ENCODE results near the gene PDK2.

Gene PDK2

GRCh38 chr17:50099003-50099402 is 3.9 kb downstream of the PDK2 start:
- TF ChIP-seq SP1 (IDR thresholded peaks at IDR 0.05): no peak
- TF ChIP-seq BHLHE40 (IDR thresholded peaks at IDR 0.05; ENCODE audit: borderline replicate concordance): no peak
- TF ChIP-seq SUZ12 (IDR thresholded peaks at IDR 0.05): no peak
- TF ChIP-seq L3MBTL2 (conservative IDR thresholded peaks at IDR 0.05): no peak
- TF ChIP-seq ARNT (IDR thresholded peaks at IDR 0.05): no peak
- no peak for TF ChIP-seq LEF1 (IDR thresholded peaks at IDR 0.05; ENCODE audit: borderline replicate concordance)
- no peak for TF ChIP-seq TARDBP (IDR thresholded peaks at IDR 0.05)
- TF ChIP-seq NFRKB (IDR thresholded peaks at IDR 0.05): no peak
- TF ChIP-seq HDGF (IDR thresholded peaks at IDR 0.05; ENCODE audit: borderline replicate concordance): no peak
- no peak for TF ChIP-seq FOXA1 (IDR thresholded peaks at IDR 0.05)
- no peak for TF ChIP-seq ELF4 (IDR thresholded peaks at IDR 0.05)
- TF ChIP-seq PKNOX1 (IDR thresholded peaks at IDR 0.05): no peak
- TF ChIP-seq FOXM1 (IDR thresholded peaks at IDR 0.05; ENCODE audit: borderline replicate concordance): no peak
- no peak for TF ChIP-seq CTBP1 (IDR thresholded peaks at IDR 0.05; ENCODE audit: borderline replicate concordance)
- TF ChIP-seq FOXK2 (IDR thresholded peaks at IDR 0.05): no peak
- no peak for TF ChIP-seq ZNF384 (IDR thresholded peaks at IDR 0.05)
- ChIA-PET POLR2A (no interaction called here), CTCF (no interaction called here)
- DNase-seq (ENCODE audit: extremely low spot score): no peak

GRCh38 chr17:50100480-50100883 is 5.3 kb downstream of the PDK2 start:
- POLR2A ChIA-PET: interaction anchor here (0.9 to 1.7 kb wide), 4 partner anchors 11 to 51 kb away, joined by 3 to 6 read pairs (median 4); no protein-coding TSS in a partner anchor
- TF ChIP-seq HDGF (IDR thresholded peaks at IDR 0.05; ENCODE audit: borderline replicate concordance) (no peak), CTBP1 (IDR thresholded peaks at IDR 0.05; ENCODE audit: borderline replicate concordance) (no peak), FOXK2 (IDR thresholded peaks at IDR 0.05) (no peak)
- CTCF ChIA-PET: interaction anchor here (1.0 kb wide), 2 partner anchors 14 kb away, joined by 3 to 4 read pairs; no protein-coding TSS in a partner anchor
- no peak for DNase-seq (ENCODE audit: extremely low spot score)

- DNase-seq (ENCODE audit: extremely low spot score): no peak
- CTCF ChIA-PET: interaction anchor here (1.0 kb wide), 1 partner anchor 14 kb away, joined by 3 read pairs; no protein-coding TSS in a partner anchor
- POLR2A ChIA-PET: interaction anchor here (0.7 to 1.7 kb wide), 5 partner anchors 10 to 51 kb away, joined by 3 to 6 read pairs (median 3); no protein-coding TSS in a partner anchor
- TF ChIP-seq PKNOX1 (IDR thresholded peaks at IDR 0.05) (no peak), FOXM1 (IDR thresholded peaks at IDR 0.05; ENCODE audit: borderline replicate concordance) (no peak), LEF1 (IDR thresholded peaks at IDR 0.05; ENCODE audit: borderline replicate concordance) (no peak), FOXK2 (IDR thresholded peaks at IDR 0.05) (no peak), ZNF384 (IDR thresholded peaks at IDR 0.05) (no peak), CTBP1 (IDR thresholded peaks at IDR 0.05; ENCODE audit: borderline replicate concordance) (no peak), SP1 (IDR thresholded peaks at IDR 0.05) (no peak), HDGF (IDR thresholded peaks at IDR 0.05; ENCODE audit: borderline replicate concordance) (no peak), SUZ12 (IDR thresholded peaks at IDR 0.05) (no peak), TARDBP (IDR thresholded peaks at IDR 0.05) (no peak), BHLHE40 (IDR thresholded peaks at IDR 0.05; ENCODE audit: borderline replicate concordance) (no peak), ARNT (IDR thresholded peaks at IDR 0.05) (no peak), NFRKB (IDR thresholded peaks at IDR 0.05) (no peak), L3MBTL2 (conservative IDR thresholded peaks at IDR 0.05) (no peak), ELF4 (IDR thresholded peaks at IDR 0.05) (no peak), FOXA1 (IDR thresholded peaks at IDR 0.05) (no peak)
These were observed 5.8 kb downstream of the PDK2 start for GRCh38 chr17:50100921-50101345.

GRCh38 chr17:50101346-50102163 is 6.4 kb downstream of the PDK2 start:
- POLR2A ChIA-PET: interaction anchor here (0.7 to 1.7 kb wide), 5 partner anchors 10 to 50 kb away, joined by 3 to 6 read pairs (median 3); no protein-coding TSS in a partner anchor
- TF ChIP-seq FOXA1 (IDR thresholded peaks at IDR 0.05) (no peak), LEF1 (IDR thresholded peaks at IDR 0.05; ENCODE audit: borderline replicate concordance) (no peak), FOXM1 (IDR thresholded peaks at IDR 0.05; ENCODE audit: borderline replicate concordance) (no peak), TARDBP (IDR thresholded peaks at IDR 0.05) (no peak), NFRKB (IDR thresholded peaks at IDR 0.05) (no peak), CTBP1 (IDR thresholded peaks at IDR 0.05; ENCODE audit: borderline replicate concordance) (no peak), ZNF384 (IDR thresholded peaks at IDR 0.05) (no peak), PKNOX1 (IDR thresholded peaks at IDR 0.05) (no peak), ELF4 (IDR thresholded peaks at IDR 0.05) (no peak)
- no peak for DNase-seq (ENCODE audit: extremely low spot score)
- CTCF ChIA-PET: interaction anchor here (1.0 kb wide), 1 partner anchor 13 kb away, joined by 3 read pairs; no protein-coding TSS in a partner anchor

GRCh38 chr17:50102164-50102991 is 7.2 kb downstream of the PDK2 start:
- CTCF ChIA-PET: interaction anchor here (1.1 kb wide), 1 partner anchor 8 kb away, joined by 4 read pairs; no protein-coding TSS in a partner anchor
- TF ChIP-seq ARNT (IDR thresholded peaks at IDR 0.05): no peak
- TF ChIP-seq ELF4 (IDR thresholded peaks at IDR 0.05): no peak
- TF ChIP-seq HDGF (IDR thresholded peaks at IDR 0.05; ENCODE audit: borderline replicate concordance): no peak
- no peak for TF ChIP-seq LEF1 (IDR thresholded peaks at IDR 0.05; ENCODE audit: borderline replicate concordance)
- no peak for TF ChIP-seq L3MBTL2 (conservative IDR thresholded peaks at IDR 0.05)
- POLR2A ChIA-PET: interaction anchor here (1.7 kb wide), 1 partner anchor 50 kb away, joined by 6 read pairs; no protein-coding TSS in a partner anchor
- no peak for DNase-seq (ENCODE audit: extremely low spot score)

All from HEK293T (cell line).